GM08714 (cell line): Measurements from ENCODE around the gene CDCP2.
"Not testable (repeated sequence)": the region's sequence is repeated elsewhere in the genome, so short reads cannot be mapped to it uniquely, and the experiment has no call there.

ENCODE experiments used
- H3K4me3 ChIP-seq: fragments of 200-500 bp; sonication (Bioruptor generic); 2 replicates; pipeline ENCODE4 v1.5.1; 2014; ENCODE audit warnings: mild to moderate bottlenecking, low read length, inconsistent platforms
- ZNF274 ChIP-seq: IDR thresholded peaks from 2 replicates; pipeline ENCODE4 v1.6.1; 2012; ENCODE audit warnings: mild to moderate bottlenecking, low read depth, low read length

The CDCP2 gene

GRCh38 chr1:54108156-54108555 lies 44.6 kb downstream of the CDCP2 start:
- H3K4me3 ChIP-seq = no peak overlapping the region
- no peak for TF ChIP-seq ZNF274

- no peak overlapping the region for H3K4me3 ChIP-seq
- no peak for TF ChIP-seq ZNF274
Observed at GRCh38 chr1:54107131-54107530, 45.7 kb downstream of the CDCP2 start.

GRCh38 chr1:54105736-54106269 lies 47.0 kb downstream of the CDCP2 start:
- no peak overlapping the region for H3K4me3 ChIP-seq

GRCh38 chr1:54105080-54105479 lies 47.7 kb downstream of the CDCP2 start:
- no peak overlapping the region for H3K4me3 ChIP-seq
- TF ChIP-seq ZNF274 = no peak

More at GRCh38 chr1:54105736-54106269, 47.0 kb downstream of the CDCP2 start:
- no peak for TF ChIP-seq ZNF274

GRCh38 chr1:54104613-54105012 lies 48.2 kb downstream of the CDCP2 start:
- H3K4me3 ChIP-seq = not testable (repeated sequence)

- no peak for TF ChIP-seq ZNF274
Observed at GRCh38 chr1:54103414-54103813, 49.4 kb downstream of the CDCP2 start.

GRCh38 chr1:54100500-54100899 lies 52.3 kb downstream of the CDCP2 start:
- H3K4me3 ChIP-seq = no peak overlapping the region
- no peak for TF ChIP-seq ZNF274

More at GRCh38 chr1:54103414-54103813, 49.4 kb downstream of the CDCP2 start:
- H3K4me3 ChIP-seq = no peak overlapping the region

- H3K4me3 ChIP-seq = no peak overlapping the region
- TF ChIP-seq ZNF274 = no peak
Observed at GRCh38 chr1:54099061-54099610, 53.7 kb downstream of the CDCP2 start.

GRCh38 chr1:54096877-54097240 lies 55.9 kb downstream of the CDCP2 start:
- H3K4me3 ChIP-seq = no peak overlapping the region
- no peak for TF ChIP-seq ZNF274

- TF ChIP-seq ZNF274 = no peak
- no peak overlapping the region for H3K4me3 ChIP-seq
Observed at GRCh38 chr1:54096227-54096876, 56.4 kb downstream of the CDCP2 start.

- TF ChIP-seq ZNF274 = no peak
- H3K4me3 ChIP-seq = no peak overlapping the region
Observed at GRCh38 chr1:54095546-54096226, 57.1 kb downstream of the CDCP2 start.

- not testable (repeated sequence) for H3K4me3 ChIP-seq
Observed at GRCh38 chr1:54094730-54095105, 58.1 kb downstream of the CDCP2 start.

- no peak overlapping the region for H3K4me3 ChIP-seq
- no peak for TF ChIP-seq ZNF274
Observed at GRCh38 chr1:54094001-54094729, 58.6 kb downstream of the CDCP2 start.

GRCh38 chr1:54091666-54092065 lies 61.1 kb downstream of the CDCP2 start:
- no peak overlapping the region for H3K4me3 ChIP-seq
- no peak for TF ChIP-seq ZNF274

- H3K4me3 ChIP-seq = no peak overlapping the region
- TF ChIP-seq ZNF274 = no peak
Observed at GRCh38 chr1:54088385-54088784, 64.4 kb downstream of the CDCP2 start.
